K562 (cell line): ENCODE measurements around the gene COL25A1. TPM values are rescaled to one million over a fixed set of nuclear protein-coding genes. Genes with fewer than 3 reads are reported as not detected.

Experiments used
- ATAC-seq: fragments of 200-7000 bp; cut with Tn5 transposase; 3 replicates; pipeline ENCODE4 v1.9.1; 2020; ENCODE audit warnings: moderate library complexity
- BruUV-seq: library from RNA; stranded (reverse); fragments of 400-500 nt; replicated peaks from 2 replicates; lab custom pipeline; 2021; lab: Mats Ljungman, UMichigan
- CTCF ChIA-PET: fragments of 300-600 bp; formaldehyde crosslinking; extraction: SDS; loops from one replicate; lab custom pipeline; 2021; ENCODE audit warnings: low intra/inter-chr PET ratio; lab: Yijun Ruan, JAX
- POLR2A ChIA-PET: fragments of 300-600, 350-650 bp; sonication (Branson Sonifier 250); formaldehyde crosslinking; extraction: SDS; loops from one replicate; lab custom pipeline; 2021; ENCODE audit warnings: antibody characterized with exemption, inconsistent platforms; lab: Yijun Ruan, JAX
- DNase-seq, 4 experiments: peaks; one replicate each; pipeline versions ENCODE4 v3.0.0 to v3.0.0-alpha.2; 2011 to 2018; ENCODE audit warnings: low spot score in 3 of 4, mixed read lengths in 3 of 4; ENCODE audit errors: extremely low read depth in 1 of 4
- FAIRE-seq: peaks from 2 replicates; lab custom pipeline; 2011; peaks lifted over from hg19 to GRCh38; lab: Jason Lieb, UNC
- H2AFZ ChIP-seq: 2 replicates; pipeline ENCODE4 v1.6.0; 2011; ENCODE audit warnings: low read depth, low read length, control low read depth, inconsistent platforms
- H3K27ac ChIP-seq: fragments of 200-600 bp; 3 replicates; pipeline ENCODE4 v1.8.0; 2011; ENCODE audit warnings: low read depth, mild to moderate bottlenecking, control low read depth, inconsistent platforms, low read length, moderate library complexity, mixed read lengths; ENCODE audit errors: extremely low read depth
- H3K27me3 ChIP-seq, 2 experiments: fragments of 300-600 bp in 1 of 2; 2 replicates in 1 of 2; 3 replicates in 1 of 2; pipeline versions ENCODE4 v1.6.0 to v1.8.0; 2011; ENCODE audit warnings: inconsistent platforms in 2 of 2, low read length in 2 of 2, mild to moderate bottlenecking in 1 of 2, mixed read lengths in 1 of 2, moderate library complexity in 1 of 2; ENCODE audit not compliant: control insufficient read depth in 2 of 2, insufficient read depth in 2 of 2
- H3K36me3 ChIP-seq: fragments of 300-600 bp; 3 replicates; pipeline ENCODE4 v1.8.0; 2011; ENCODE audit warnings: mild to moderate bottlenecking, low read length, inconsistent platforms; ENCODE audit not compliant: control insufficient read depth, insufficient read depth
- H3K4me1 ChIP-seq, 2 experiments: fragments of 200-600 bp in 1 of 2; replicated peaks in 1 of 2; 2 replicates in 1 of 2; 3 replicates in 1 of 2; pipeline versions ENCODE4 v1.5.1 to v1.8.0; 2011; ENCODE audit warnings: inconsistent platforms in 2 of 2, low read length in 2 of 2, mild to moderate bottlenecking in 1 of 2, mixed read lengths in 1 of 2, moderate library complexity in 1 of 2; ENCODE audit not compliant: control insufficient read depth in 2 of 2, insufficient read depth in 2 of 2
- H3K4me2 ChIP-seq: 2 replicates; pipeline ENCODE4 v1.6.1; 2011; ENCODE audit warnings: low read length, control low read depth, inconsistent platforms, mixed read lengths; ENCODE audit not compliant: insufficient read depth
- H3K4me3 ChIP-seq: fragments of 200-600 bp; sonication (generic), shearing (Covaris generic); 2 replicates; pipeline ENCODE4 v1.5.1; 2016; ENCODE audit warnings: control low read depth, inconsistent platforms
- H3K79me2 ChIP-seq: fragments of 200-600 bp; 3 replicates; pipeline ENCODE4 v1.8.0; 2011; ENCODE audit warnings: low read length, inconsistent platforms; ENCODE audit not compliant: control insufficient read depth, insufficient read depth
- H3K9ac ChIP-seq, 2 experiments: 2 replicates each; pipeline versions ENCODE4 v1.6.0 to v1.6.1; 2011; ENCODE audit warnings: low read depth in 2 of 2, low read length in 2 of 2, control low read depth in 1 of 2, inconsistent platforms in 1 of 2, mild to moderate bottlenecking in 1 of 2, mixed read lengths in 1 of 2; ENCODE audit not compliant: insufficient read depth in 1 of 2
- H3K9me1 ChIP-seq: one replicate; pipeline ENCODE4 v1.6.0; 2011; ENCODE audit warnings: inconsistent platforms, mild to moderate bottlenecking, low read length, moderate library complexity; ENCODE audit not compliant: control insufficient read depth, insufficient read depth
- H3K9me3 ChIP-seq: replicated peaks from 2 replicates; pipeline ENCODE4 v1.5.1; 2011; ENCODE audit warnings: low read depth, low read length, inconsistent platforms; ENCODE audit not compliant: control insufficient read depth, insufficient read depth
- H4K20me1 ChIP-seq: replicated peaks from 2 replicates; pipeline ENCODE4 v1.6.1; 2011; ENCODE audit warnings: low read length, inconsistent platforms, mixed read lengths; ENCODE audit not compliant: control insufficient read depth, insufficient read depth
- FOXA1 ChIP-seq: fragments of 450-650 bp; IDR thresholded peaks from 2 replicates; pipeline ENCODE4 v1.6.1; 2016; ENCODE audit warnings: mild to moderate bottlenecking, borderline replicate concordance
- POLR2A ChIP-seq: fragments of 450-650 bp; conservative IDR thresholded peaks from 2 replicates; pipeline ENCODE4 v1.6.1; 2016
- SAP30 ChIP-seq: fragments of 200-600 bp; sonication (generic); IDR thresholded peaks from 2 replicates; pipeline ENCODE4 v1.6.1; 2012; ENCODE audit warnings: borderline replicate concordance, low read depth, mild to moderate bottlenecking, moderate library complexity, low read length, control low read depth, inconsistent platforms; ENCODE audit not compliant: insufficient read depth, poor library complexity, severe bottlenecking
- SMARCA4 ChIP-seq: fragments of 450-650 bp; IDR thresholded peaks from 2 replicates; pipeline ENCODE4 v1.6.1; 2016
- ZNF436 ChIP-seq: fragments of 250-450, 450-650 bp; sonication (Bioruptor Pico); formaldehyde crosslinking; IDR thresholded peaks from 2 replicates; pipeline ENCODE4 v1.7.0; 2020; ENCODE audit warnings: mild to moderate bottlenecking
- WGBS: fragments of 100-300 bp; shearing (Covaris generic); methylation state at CpG from one replicate; pipeline ENCODE4 v1.1.6; 2016; ENCODE audit warnings: low coverage, mixed read lengths; ENCODE audit not compliant: insufficient coverage; ENCODE audit errors: missing lambda C conversion rate; 5-methylcytosine and 5-hydroxymethylcytosine counted together
- in situ Hi-C: fragments of 300-500 bp; cut with MboI; formaldehyde crosslinking; loops from 4 replicates; pipeline ENCODE4 v1.15.0; 2018; ENCODE audit warnings: inconsistent platforms, mixed read lengths
- intact Hi-C: fragments of 100-400 bp; cut with micrococcal nuclease; formaldehyde crosslinking; loops from 2 replicates; pipeline ENCODE4 v1.14.2; 2022
- polyA plus RNA-seq, 8 experiments: library from polyadenylated mRNA; depleted of rRNA in 4 of 8; stranded (reverse) in 5 of 8; unstranded in 3 of 8; fragments of >200 nt; fragmentation: Nextera tagmentation in 2 of 8; fragmentation: Illumina TruSeq in 1 of 8; extraction: Ambion mirVana in 2 of 8; extraction: Trizol in 1 of 8; gene quantifications; 2 replicates each; pipeline versions ENCODE4 v1.2.1 to v1.2.3, GENCODE V29; 2011 to 2014; ENCODE audit warnings: inconsistent platforms in 1 of 8, missing spikeins in 1 of 8
- total RNA-seq, 7 experiments: library from RNA; depleted of rRNA in 6 of 7; stranded (reverse); fragments of >200 nt in 6 of 7; fragmentation: Illumina TruSeq in 2 of 7; extraction: Trizol in 2 of 7; gene quantifications; 2 replicates each; pipeline versions ENCODE4 v1.2.1 to v1.2.3, GENCODE V29; 2011 to 2021; ENCODE audit warnings: low replicate concordance in 1 of 7
- TF ChIP-seq, protein P1 (sequence below): fragments of 450-650 bp; formaldehyde crosslinking; IDR thresholded peaks from 2 replicates; pipeline ENCODE4 v1.4.0; 2020; ENCODE audit warnings: mild to moderate bottlenecking, moderate library complexity
- TF ChIP-seq, protein P2 (sequence below): fragments of 250-450 bp; sonication (Bioruptor Pico); IDR thresholded peaks from 2 replicates; pipeline ENCODE4 v1.5.0; 2021; ENCODE audit warnings: mild to moderate bottlenecking, moderate library complexity
- TF ChIP-seq, protein P3 (sequence below): sonication (generic); formaldehyde crosslinking; IDR thresholded peaks from 2 replicates; pipeline ENCODE4 v1.8.0; 2022; ENCODE audit warnings: mild to moderate bottlenecking, missing genetic modification reagents, borderline replicate concordance
- TF ChIP-seq, protein P4 (sequence below): fragments of 250-450 bp; sonication (Bioruptor Pico); IDR thresholded peaks from 2 replicates; pipeline ENCODE4 v1.8.0; 2021; ENCODE audit warnings: moderate library complexity, mild to moderate bottlenecking, inconsistent platforms

The COL25A1 gene
- total and polyA plus RNA-seq, 9 of the 15 experiments (the other 6 are each of a cell fraction or from before 2014, with no cell fraction given): 0.03 to 0.62 (median 0.27) TPM

DNA sequence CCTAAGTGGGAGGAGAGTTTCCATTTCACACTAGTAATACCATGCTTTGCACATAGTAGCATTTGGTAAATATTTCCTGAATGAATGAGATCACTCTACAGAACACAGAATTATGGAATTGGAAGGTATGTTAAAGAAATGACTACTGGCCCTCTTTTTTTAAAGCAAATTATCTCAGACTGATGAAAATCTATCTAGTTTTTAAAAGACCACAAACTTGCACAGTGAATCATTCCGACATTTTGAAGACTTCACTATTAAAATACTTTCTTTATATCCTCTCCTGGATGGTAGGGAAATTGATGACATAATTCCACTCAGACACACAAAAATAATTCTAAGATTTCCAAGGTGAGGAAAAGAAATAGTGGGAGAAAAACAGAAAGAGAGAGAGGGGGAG lies 471.2 kb downstream of the COL25A1 start:
- no peak for ATAC-seq
- in situ Hi-C loops: loop anchor here (25.0 kb wide), 1 partner anchor 481 kb away; the partner anchor contains the start of gene COL25A1

More for the DNA sequence above, 471.2 kb downstream of the COL25A1 start:
- FAIRE-seq: no peak
- ChIA-PET CTCF (interaction anchor here (1.7 kb wide), 1 partner anchor 575 kb away, joined by 4 read pairs; no protein-coding TSS in a partner anchor), POLR2A (interaction anchor here (1.4 kb wide), 1 partner anchor 9 kb away, joined by 6 read pairs; no protein-coding TSS in a partner anchor)
- H4K20me1 ChIP-seq: no peaks in the 10 kb centered on the region
- H3K4me2 ChIP-seq: no peak overlapping the region
- no peak overlapping the region for H3K4me3 ChIP-seq
- TF ChIP-seq, protein P1, sequence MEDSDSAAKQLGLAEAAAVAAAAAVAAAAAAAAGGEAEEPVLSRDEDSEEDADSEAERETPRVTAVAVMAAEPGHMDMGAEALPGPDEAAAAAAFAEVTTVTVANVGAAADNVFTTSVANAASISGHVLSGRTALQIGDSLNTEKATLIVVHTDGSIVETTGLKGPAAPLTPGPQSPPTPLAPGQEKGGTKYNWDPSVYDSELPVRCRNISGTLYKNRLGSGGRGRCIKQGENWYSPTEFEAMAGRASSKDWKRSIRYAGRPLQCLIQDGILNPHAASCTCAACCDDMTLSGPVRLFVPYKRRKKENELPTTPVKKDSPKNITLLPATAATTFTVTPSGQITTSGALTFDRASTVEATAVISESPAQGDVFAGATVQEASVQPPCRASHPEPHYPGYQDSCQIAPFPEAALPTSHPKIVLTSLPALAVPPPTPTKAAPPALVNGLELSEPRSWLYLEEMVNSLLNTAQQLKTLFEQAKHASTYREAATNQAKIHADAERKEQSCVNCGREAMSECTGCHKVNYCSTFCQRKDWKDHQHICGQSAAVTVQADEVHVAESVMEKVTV (CRISPR knock-in tag): no peak
- TF ChIP-seq, protein P2, sequence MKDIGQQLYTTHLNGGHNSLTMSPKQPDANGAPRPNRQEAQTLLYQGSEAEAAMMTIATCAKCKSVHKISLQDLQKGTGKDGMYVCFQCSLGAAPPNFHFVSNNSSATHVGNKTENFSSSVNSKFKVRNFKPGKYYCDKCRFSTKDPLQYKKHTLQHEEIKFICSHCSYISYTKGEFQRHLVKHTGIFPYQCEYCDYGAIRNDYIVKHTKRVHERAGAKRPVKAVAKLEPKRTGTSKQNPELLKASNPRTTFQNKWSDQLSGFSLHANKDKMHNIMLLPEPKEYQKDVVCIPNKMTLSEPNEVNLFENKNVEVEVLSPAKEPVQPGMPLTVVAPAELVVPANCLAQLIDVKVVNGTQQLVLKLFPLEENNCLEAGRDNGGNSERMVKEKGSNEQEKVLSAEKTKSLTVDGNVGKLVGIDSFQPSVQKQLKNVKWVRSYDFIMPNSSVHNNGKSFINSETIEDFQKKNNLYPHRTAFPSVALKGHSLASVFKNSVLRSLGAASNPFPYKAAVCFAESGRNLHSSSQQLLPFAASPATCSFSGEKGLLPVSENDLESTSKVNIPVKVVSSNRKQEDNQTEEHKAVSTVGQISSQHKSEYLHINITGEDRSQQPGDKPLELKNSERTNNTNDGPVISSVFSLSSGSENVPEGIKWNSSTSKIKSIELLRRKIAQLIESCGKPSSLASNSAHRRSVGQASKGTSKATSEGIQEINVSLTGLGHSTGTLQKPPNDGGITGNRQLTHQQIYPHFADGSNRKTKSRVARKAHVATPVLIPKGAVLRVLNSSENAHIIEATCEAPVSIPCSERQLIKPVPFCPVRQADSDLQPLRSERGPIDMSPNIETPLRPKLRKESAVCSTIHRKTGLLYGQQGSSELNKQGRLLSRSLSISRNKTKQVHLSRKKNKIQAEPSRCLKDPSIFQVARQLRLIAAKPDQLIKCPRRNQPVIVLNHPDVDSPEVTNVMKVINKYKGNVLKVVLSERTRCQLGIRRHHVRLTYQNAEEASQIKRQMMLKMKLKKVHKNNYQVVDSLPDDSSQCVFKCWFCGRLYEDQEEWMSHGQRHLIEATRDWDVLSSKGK (CRISPR knock-in tag): no peak
- TF ChIP-seq, protein P3, sequence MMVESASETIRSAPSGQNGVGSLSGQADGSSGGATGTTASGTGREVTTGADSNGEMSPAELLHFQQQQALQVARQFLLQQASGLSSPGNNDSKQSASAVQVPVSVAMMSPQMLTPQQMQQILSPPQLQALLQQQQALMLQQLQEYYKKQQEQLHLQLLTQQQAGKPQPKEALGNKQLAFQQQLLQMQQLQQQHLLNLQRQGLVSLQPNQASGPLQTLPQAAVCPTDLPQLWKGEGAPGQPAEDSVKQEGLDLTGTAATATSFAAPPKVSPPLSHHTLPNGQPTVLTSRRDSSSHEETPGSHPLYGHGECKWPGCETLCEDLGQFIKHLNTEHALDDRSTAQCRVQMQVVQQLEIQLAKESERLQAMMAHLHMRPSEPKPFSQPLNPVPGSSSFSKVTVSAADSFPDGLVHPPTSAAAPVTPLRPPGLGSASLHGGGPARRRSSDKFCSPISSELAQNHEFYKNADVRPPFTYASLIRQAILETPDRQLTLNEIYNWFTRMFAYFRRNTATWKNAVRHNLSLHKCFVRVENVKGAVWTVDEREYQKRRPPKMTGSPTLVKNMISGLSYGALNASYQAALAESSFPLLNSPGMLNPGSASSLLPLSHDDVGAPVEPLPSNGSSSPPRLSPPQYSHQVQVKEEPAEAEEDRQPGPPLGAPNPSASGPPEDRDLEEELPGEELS (CRISPR knock-in tag): no peak
- TF ChIP-seq POLR2A (no peak), SAP30 (no peak), SMARCA4 (no peak), ZNF436 (CRISPR knock-in tag) (no peak), FOXA1 (no peak)
- TF ChIP-seq, protein P4, sequence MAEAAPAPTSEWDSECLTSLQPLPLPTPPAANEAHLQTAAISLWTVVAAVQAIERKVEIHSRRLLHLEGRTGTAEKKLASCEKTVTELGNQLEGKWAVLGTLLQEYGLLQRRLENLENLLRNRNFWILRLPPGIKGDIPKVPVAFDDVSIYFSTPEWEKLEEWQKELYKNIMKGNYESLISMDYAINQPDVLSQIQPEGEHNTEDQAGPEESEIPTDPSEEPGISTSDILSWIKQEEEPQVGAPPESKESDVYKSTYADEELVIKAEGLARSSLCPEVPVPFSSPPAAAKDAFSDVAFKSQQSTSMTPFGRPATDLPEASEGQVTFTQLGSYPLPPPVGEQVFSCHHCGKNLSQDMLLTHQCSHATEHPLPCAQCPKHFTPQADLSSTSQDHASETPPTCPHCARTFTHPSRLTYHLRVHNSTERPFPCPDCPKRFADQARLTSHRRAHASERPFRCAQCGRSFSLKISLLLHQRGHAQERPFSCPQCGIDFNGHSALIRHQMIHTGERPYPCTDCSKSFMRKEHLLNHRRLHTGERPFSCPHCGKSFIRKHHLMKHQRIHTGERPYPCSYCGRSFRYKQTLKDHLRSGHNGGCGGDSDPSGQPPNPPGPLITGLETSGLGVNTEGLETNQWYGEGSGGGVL: no peak
- H2AFZ ChIP-seq: no peak overlapping the region
- no peaks in the 10 kb centered on the region for H3K36me3 ChIP-seq
- H3K9me3 ChIP-seq: no peaks in the 10 kb centered on the region
- H3K4me1 ChIP-seq: no peaks in the 10 kb centered on the region; a peak in 1 of 5 replicates
- intact Hi-C loops: loop anchor here (10.0 kb wide), 2 partner anchors 194 to 304 kb away; no protein-coding TSS in a partner anchor
- no peaks in the 10 kb centered on the region for H3K79me2 ChIP-seq
- no peak overlapping the region for H3K9ac ChIP-seq
- 0% methylated on average over 1 of the region's 1 CpG for WGBS
- H3K27me3 ChIP-seq: peaks cover 4 to 8% of the 10 kb centered on the region in 2 experiments; a peak in 3 of 5 replicates
- H3K27ac ChIP-seq: no peak overlapping the region
- DNase-seq: no peak
- no peaks in the 10 kb centered on the region for H3K9me1 ChIP-seq
- no TSS peak for BruUV-seq
